H54 (cell line): ENCODE results near the gene SPIRE2.
A peak's percentile ranks its signal among the peaks of the same experiment; 100 is the strongest.
"Not testable (repeated sequence)": the region's sequence is repeated elsewhere in the genome, so short reads cannot be mapped to it uniquely, and the experiment has no call there.

Source experiments
- DNase-seq: peaks from one replicate; pipeline ENCODE4 v3.0.0; 2011; ENCODE audit warnings: low spot score, mixed read lengths; ENCODE audit not compliant: insufficient read length
- FAIRE-seq: peaks from 3 replicates; lab custom pipeline; 2011; peaks lifted over from hg19 to GRCh38; lab: Jason Lieb, UNC
- POLR2A ChIP-seq: IDR thresholded peaks from 2 replicates; pipeline ENCODE4 v1.6.1; 2011; ENCODE audit warnings: low read depth, mild to moderate bottlenecking, low read length

The SPIRE2 gene

GRCh38 chr16:89822188-89823086, 5.8 kb upstream of the SPIRE2 start:
- FAIRE-seq, result no peak
- DNase-seq, result peak; percentile 44
- no peak for TF ChIP-seq POLR2A

- DNase-seq (no peak), FAIRE-seq (no peak)
- no peak for TF ChIP-seq POLR2A
Observed at GRCh38 chr16:89823087-89823823, 5.0 kb upstream of the SPIRE2 start.

- FAIRE-seq, DNase-seq: not testable (repeated sequence)
Observed at GRCh38 chr16:89823824-89824148, 4.5 kb upstream of the SPIRE2 start.

DNA sequence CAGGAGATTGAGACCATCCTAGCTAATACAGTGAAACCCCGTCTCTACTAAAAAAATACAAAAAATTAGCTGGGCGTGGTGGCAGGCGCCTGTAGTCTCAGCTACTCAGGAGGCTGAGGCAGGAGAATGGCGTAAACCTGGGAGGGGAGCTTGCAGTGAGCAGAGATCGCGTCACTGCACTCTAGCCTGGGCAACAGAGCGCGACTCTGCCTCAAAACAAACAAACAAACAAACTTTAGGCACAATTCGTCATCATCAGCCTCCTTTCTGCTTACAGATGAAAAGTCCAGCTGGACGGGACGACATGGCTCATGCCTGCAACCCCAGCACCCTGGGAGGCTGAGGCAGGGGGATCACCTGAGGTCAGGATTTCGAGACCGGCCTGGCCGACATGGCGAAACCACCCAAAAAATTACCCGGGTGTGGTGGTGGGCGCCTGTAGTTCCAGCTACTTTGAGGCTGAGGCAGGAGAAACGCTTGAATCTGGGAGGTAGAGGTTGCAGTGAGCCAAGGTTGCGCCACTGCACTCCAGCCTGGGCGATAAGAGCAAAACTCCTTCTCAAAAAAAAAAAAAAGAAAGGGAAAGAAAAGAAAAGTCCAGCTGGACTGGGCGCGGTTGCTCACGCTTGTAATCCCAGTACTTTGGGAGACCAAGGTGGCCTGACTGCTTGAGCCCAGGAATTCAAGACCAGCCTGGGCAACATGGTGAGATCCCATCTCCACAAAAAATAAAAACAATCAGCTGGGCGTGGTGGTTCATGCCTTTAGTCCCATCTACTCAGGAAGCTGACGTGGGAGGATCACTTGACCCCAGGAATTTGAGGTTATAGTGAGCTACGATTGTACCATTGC, 1.5 kb upstream of the SPIRE2 start:
- TF ChIP-seq POLR2A, result no peak
- DNase-seq (no peak), FAIRE-seq (no peak)

- no peak for FAIRE-seq
- 0 out of 2 replicates have a peak, but pooled peaks have one; percentile 27 for TF ChIP-seq POLR2A
- peak; percentile 53 for DNase-seq
Observed at GRCh38 chr16:89827383-89828198, 684 bp upstream of the SPIRE2 start.

GRCh38 chr16:89828870-89829629, 775 bp downstream of the SPIRE2 start:
- no peak for TF ChIP-seq POLR2A
- FAIRE-seq (no peak), DNase-seq (peak; percentile 30)

DNA sequence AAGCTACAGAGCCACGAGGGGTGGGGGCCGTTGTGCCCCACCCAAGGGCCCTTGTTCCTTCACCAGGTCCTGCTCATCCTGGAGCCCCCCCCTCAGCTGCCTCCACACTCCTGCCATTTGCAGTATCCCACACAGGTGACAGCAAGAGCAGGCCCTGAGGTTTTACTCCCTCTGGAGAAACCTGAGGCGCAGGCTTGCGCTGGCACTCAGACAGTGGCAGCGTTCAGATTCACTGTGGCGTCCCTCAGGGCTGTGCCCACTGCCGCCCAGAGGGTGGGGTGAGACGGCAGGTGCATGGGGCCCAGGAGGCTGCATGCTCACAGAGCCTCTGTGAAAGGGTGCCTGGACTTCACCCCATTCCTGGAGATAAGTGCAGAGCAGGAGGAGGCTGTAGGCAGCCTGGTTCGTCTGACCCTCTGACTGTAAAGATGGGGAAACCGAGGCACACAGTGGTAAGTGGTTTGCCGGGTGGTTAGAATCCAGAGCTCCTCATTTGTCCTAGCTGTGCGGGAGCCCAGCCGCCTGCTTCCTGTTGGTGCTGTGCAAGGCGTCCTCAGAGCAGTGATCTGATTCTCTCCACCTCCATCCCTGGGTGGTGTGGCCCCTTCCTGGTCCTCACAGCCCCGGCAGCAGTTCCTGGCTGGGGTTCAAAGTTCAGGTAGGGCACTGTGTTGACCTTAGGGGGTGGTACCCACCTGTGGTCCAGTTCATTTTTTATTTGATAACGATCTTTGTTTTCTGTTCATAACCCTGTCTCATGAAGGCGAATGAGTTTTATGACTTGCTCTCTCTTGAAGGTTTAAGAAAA, 1.6 kb downstream of the SPIRE2 start:
- FAIRE-seq (no peak), DNase-seq (no peak)

GRCh38 chr16:89831810-89832328, 3.6 kb downstream of the SPIRE2 start:
- TF ChIP-seq POLR2A, result no peak
- DNase-seq (no peak), FAIRE-seq (no peak)

More for the DNA sequence above, 1.6 kb downstream of the SPIRE2 start:
- no peak for TF ChIP-seq POLR2A

GRCh38 chr16:89833664-89834363, 5.5 kb downstream of the SPIRE2 start:
- not testable (repeated sequence) for DNase-seq, FAIRE-seq

DNA sequence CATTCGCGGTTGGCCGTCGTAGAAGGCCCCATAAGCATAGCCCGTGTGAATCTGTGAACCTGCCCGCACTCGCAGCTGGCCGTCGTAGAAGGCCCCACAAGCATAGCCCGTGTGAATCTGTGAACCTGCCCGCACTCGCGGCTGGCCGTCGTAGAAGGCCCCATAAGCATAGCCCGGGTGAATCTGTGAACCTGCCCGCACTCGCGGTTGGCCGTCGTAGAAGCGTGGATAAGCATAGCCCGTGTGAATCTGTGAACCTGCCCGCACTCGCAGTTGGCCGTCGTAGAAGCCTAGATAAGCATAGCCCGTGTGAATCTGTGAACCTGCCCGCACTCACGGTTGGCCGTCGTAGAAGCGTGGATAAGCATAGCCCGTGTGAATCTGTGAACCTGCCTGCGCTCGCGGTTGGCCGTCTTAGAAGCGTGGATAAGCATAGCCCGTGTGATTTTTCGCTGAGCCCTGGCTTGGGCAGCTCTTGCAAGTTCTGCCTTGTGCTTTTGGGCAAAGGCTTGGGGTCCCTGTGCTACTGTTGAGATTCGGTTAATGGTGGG, 6.6 kb downstream of the SPIRE2 start:
- not testable (repeated sequence) for DNase-seq, FAIRE-seq

GRCh38 chr16:89836484-89836883, 8.2 kb downstream of the SPIRE2 start:
- FAIRE-seq, DNase-seq: not testable (repeated sequence)
